ENCODE data around the gene IL37.

The IL37 gene

DNA sequence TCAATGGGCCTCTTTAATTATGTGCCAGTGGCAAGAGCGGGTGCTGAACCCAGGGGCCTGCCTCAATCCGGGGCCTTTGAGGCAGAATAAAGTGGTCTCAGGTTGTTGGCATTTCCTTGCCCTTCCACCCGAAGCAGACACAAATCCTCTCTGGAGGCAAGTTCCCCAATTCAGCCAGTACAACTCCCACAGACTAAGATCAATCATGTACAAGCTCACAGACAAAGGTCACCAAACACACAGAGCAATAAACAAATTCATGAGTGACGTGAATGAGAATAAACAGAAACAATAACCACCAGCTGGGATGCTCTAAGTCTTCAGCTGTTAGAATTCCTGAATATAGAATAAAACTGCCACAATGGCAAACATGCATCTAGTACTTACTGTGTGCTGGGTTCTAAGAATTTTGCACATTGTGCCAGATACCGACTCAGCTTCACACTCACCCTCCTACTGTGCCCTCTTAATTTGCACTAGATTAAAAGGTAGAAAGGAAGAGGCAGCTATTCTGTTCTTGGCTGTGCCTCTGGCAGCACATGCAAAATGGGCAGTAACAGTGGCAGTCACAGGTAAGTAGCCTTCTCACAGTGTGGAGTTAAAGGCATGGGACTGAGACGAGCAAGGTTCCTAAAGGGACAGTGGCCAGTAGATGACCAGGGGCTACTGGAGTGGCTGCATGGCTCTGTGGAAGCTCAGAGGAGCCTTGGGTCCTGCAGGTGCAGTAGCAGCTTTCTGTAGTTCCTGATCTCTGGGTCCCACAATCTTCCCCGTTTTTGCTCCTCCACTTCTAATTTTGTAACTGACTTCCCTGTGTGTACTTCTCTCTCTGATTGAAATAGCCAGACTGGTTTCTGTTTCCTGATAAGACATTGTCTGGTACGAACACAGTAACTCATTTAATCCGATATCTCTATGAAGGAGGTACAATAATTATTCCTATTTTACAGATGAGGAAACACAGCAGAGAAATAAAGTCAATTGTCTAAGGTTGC lies 39.8 kb upstream of the IL37 start:
- no peak for DNase-seq (ENCODE audit: low read depth)
- H3K4me3 ChIP-seq (ENCODE audit: low read depth, low read length) = no peak overlapping the region
- TF ChIP-seq, protein P1, sequence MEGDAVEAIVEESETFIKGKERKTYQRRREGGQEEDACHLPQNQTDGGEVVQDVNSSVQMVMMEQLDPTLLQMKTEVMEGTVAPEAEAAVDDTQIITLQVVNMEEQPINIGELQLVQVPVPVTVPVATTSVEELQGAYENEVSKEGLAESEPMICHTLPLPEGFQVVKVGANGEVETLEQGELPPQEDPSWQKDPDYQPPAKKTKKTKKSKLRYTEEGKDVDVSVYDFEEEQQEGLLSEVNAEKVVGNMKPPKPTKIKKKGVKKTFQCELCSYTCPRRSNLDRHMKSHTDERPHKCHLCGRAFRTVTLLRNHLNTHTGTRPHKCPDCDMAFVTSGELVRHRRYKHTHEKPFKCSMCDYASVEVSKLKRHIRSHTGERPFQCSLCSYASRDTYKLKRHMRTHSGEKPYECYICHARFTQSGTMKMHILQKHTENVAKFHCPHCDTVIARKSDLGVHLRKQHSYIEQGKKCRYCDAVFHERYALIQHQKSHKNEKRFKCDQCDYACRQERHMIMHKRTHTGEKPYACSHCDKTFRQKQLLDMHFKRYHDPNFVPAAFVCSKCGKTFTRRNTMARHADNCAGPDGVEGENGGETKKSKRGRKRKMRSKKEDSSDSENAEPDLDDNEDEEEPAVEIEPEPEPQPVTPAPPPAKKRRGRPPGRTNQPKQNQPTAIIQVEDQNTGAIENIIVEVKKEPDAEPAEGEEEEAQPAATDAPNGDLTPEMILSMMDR (IDR thresholded peaks at IDR 0.05; ENCODE audit: low read depth, low read length, missing control alignments) = no peak
- in situ Hi-C loops (cut with HindIII; ENCODE audit: low sequenced_read_pairs) = no loop called here

DNA sequence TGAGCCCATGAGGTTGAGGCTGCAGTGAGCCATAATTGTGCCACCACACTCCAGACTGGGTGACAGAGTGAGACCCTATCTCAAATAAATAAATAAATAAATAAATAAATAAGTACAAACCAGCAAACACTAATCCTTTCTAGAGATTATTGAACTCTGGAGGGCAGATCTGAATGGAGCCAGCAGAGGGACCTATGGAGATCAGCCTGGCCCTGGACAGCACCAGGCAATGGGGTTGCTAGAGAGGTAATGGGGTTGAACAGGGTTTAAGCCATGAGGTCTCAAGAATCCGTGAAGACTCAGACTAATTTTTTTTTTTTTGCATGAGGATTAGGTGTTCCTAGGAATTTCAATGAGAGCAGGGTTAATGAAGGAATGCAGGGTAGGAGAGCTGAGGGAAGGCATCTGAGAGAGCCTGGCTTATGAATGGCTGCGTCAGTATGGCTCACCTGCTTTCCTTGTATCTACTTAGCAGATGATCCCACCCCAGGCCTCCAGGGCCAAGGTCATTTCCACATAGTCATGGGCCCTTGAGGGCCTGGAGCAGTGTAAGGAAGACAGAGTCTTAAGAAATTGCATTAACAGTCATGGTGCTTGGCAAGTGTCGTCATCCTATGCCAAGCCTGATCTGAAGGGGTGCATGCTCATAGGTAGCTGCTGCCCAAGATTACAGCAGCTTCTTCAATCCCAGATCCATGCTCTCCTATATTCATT lies 34.6 kb upstream of the IL37 start:
- no peak overlapping the region for H3K4me3 ChIP-seq (ENCODE audit: low read depth, low read length)
- TF ChIP-seq, protein P1 (IDR thresholded peaks at IDR 0.05; ENCODE audit: low read depth, low read length, missing control alignments) = no peak
- in situ Hi-C loops (cut with HindIII; ENCODE audit: low sequenced_read_pairs) = no loop called here
- no peak for DNase-seq (ENCODE audit: low read depth)

DNA sequence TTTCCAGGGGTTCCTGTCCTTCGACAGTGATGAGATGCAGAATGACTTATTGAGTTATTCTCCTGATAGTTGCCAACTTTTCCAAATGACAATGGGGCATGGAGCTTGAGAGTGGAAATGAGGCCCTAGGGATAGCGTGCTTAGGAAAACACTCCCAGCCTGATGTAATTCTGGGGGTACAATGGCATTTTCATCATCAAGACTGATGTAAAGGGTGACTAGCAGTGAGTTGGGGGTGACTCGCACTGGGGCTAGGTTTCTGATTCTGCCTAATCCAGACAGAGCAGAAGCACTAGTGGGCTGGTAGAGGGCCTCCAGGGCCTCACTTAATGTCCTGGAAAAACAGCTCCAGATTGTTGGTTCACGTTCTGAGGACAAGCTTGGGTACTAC lies 34.0 kb upstream of the IL37 start:
- H3K4me3 ChIP-seq (ENCODE audit: low read depth, low read length) = no peak overlapping the region
- no peak for DNase-seq (ENCODE audit: low read depth)
- TF ChIP-seq, protein P1 (IDR thresholded peaks at IDR 0.05; ENCODE audit: low read depth, low read length, missing control alignments) = no peak
- in situ Hi-C loops (cut with HindIII; ENCODE audit: low sequenced_read_pairs) = no loop called here

DNA sequence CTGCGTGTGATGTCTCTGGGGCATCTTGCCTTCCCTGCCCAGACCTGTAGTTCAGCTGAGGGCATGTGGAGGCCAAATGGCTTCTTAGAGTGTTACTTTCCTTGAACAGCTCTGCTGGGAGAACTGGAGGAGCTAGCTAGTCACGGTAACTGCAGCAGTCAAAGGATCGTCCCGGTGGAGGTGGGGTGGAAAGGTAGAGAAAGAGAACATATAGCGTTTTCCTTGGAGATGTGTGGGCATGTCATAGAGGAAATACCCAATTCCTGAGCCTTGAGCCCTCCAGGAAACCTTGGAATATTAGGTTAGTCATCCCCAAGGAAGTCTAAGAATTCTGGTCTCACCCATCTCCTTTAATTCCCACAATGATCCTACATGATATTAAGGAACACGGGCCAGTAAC lies 33.5 kb upstream of the IL37 start:
- no peak for DNase-seq (ENCODE audit: low read depth)

DNA sequence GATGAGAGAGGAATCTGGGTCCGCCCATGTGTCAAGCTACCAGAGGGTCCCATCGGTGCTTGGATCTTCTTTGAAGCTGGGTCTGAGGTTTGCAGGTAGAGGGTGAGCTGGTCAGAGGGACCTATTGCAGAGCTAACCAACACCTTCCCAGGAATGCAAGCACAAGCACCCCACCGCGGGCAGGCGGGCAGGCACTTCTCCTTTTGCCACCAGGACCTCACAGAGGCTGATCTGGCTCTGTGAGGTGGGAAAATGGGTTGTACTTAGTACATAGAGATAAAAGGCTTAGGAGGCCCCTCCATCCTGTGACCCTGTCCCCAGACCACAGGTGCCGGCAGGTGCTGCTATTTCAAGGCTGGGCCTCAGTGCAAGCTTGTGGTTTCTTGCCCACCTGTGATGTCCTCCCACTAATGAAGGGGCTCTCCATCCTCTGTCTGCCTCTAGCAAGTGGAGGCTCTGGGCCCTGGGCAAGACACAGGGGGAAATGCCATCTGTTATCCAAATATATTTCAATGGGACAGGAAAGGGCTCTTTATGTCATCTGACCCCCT lies 31.4 kb upstream of the IL37 start:
- TF ChIP-seq, protein P1 (IDR thresholded peaks at IDR 0.05; ENCODE audit: low read depth, low read length, missing control alignments) = no peak
- H3K4me3 ChIP-seq (ENCODE audit: low read depth, low read length) = no peak overlapping the region
- no peak for DNase-seq (ENCODE audit: low read depth)
- in situ Hi-C loops (cut with HindIII; ENCODE audit: low sequenced_read_pairs) = no loop called here

More for the DNA sequence above, 33.5 kb upstream of the IL37 start:
- no peak overlapping the region for H3K4me3 ChIP-seq (ENCODE audit: low read depth, low read length)
- in situ Hi-C loops (cut with HindIII; ENCODE audit: low sequenced_read_pairs) = no loop called here
- TF ChIP-seq, protein P1 (IDR thresholded peaks at IDR 0.05; ENCODE audit: low read depth, low read length, missing control alignments) = no peak

DNA sequence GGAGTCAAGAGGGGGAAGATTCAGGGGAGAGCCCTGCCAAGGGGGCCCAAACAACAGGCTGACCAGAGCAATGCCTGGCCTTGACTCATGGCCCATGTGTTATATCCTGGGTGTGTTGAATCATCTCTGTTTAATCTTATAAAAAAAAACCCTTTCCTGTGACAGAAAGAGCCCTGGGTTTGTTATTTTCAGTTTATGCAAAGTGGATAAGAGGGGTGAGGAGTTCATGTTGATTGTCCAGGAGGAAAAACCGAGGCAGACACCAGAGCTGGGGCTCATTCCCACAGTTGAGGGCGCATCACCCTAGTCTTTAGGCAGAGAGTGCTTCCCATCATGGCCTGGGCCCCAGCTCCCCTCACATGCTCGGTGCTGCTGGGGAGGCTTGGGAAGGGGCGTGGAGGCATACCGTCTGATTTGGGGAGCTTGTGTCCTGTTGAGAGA lies 30.9 kb upstream of the IL37 start:
- DNase-seq (ENCODE audit: low read depth) = no peak
- TF ChIP-seq, protein P1 (IDR thresholded peaks at IDR 0.05; ENCODE audit: low read depth, low read length, missing control alignments) = no peak
- no peak overlapping the region for H3K4me3 ChIP-seq (ENCODE audit: low read depth, low read length)
- in situ Hi-C loops (cut with HindIII; ENCODE audit: low sequenced_read_pairs) = no loop called here

Measured in astrocyte of the cerebellum (primary cell).